Cardiac muscle cell (in vitro differentiated cells and primary cell): ENCODE measurements around the gene LRRC63. TPM values are rescaled to one million over a fixed set of nuclear protein-coding genes. Genes with fewer than 3 reads are reported as not detected.
A peak's percentile ranks its signal among the peaks of the same experiment; 100 is the strongest.

Experiments used
- DNase-seq, 2 donors: peaks; one replicate each; pipeline versions ENCODE4 v3.0.0 to v3.0.0-alpha.2; 2010 to 2017; ENCODE audit warnings: low read depth in 1 of 2, low spot score in 1 of 2
- H3K27ac ChIP-seq: fragments of 200-600 bp; sonication (generic); 2 replicates; pipeline ENCODE4 v1.5.1; 2016
- H3K27me3 ChIP-seq: fragments of 200-600 bp; sonication (generic); 2 replicates; pipeline ENCODE4 v1.6.0; 2016; ENCODE audit warnings: control low read depth
- H3K36me3 ChIP-seq: fragments of 200-600 bp; sonication (generic); 2 replicates; pipeline ENCODE4 v1.5.1; 2016; ENCODE audit warnings: control low read depth
- H3K4me1 ChIP-seq: fragments of 200-600 bp; sonication (generic); 2 replicates; pipeline ENCODE4 v1.8.1; 2017; ENCODE audit warnings: low read depth, mild to moderate bottlenecking, mixed run types
- H3K4me3 ChIP-seq: fragments of 200-600 bp; sonication (generic); 2 replicates; pipeline ENCODE4 v1.5.1; 2016; ENCODE audit warnings: mild to moderate bottlenecking
- H3K9me3 ChIP-seq: fragments of 200-600 bp; sonication (generic); 2 replicates; pipeline ENCODE4 v1.5.1; 2017; ENCODE audit warnings: low read depth, mild to moderate bottlenecking, control low read depth
- CTCF ChIP-seq: IDR thresholded peaks from 2 replicates; pipeline ENCODE4 v1.5.1; 2012; ENCODE audit warnings: low read depth, mild to moderate bottlenecking, low read length
- polyA plus RNA-seq: library from polyadenylated mRNA; unstranded; fragments of >200 nt; fragmentation: Nextera tagmentation; extraction: Ambion mirVana; gene quantifications from 2 replicates; pipeline ENCODE4 v1.2.1, GENCODE V29; 2016
- total RNA-seq: library from RNA; depleted of rRNA; stranded (reverse); fragments of >200 nt; gene quantifications from 2 replicates; pipeline ENCODE4 v1.2.3, GENCODE V29; 2016

LRRC63 gene
- total and polyA plus RNA-seq, 2 experiments from 2014 or later: 2.0 to 2.1 TPM

- H3K27me3 ChIP-seq: no peaks in the 10 kb centered on the region
- no peak overlapping the region for H3K27ac ChIP-seq
- no peak overlapping the region for H3K4me3 ChIP-seq
- H3K9me3 ChIP-seq: no peaks in the 10 kb centered on the region
- peaks cover 9% of the 10 kb centered on the region for H3K4me1 ChIP-seq
- no peaks in the 10 kb centered on the region for H3K36me3 ChIP-seq
- no peak for DNase-seq
- TF ChIP-seq CTCF: no peak
Measured at GRCh38 chr13:46229251-46229650, 17.5 kb downstream of the LRRC63 start.

- H3K36me3 ChIP-seq: no peaks in the 10 kb centered on the region
- TF ChIP-seq CTCF: no peak
- no peaks in the 10 kb centered on the region for H3K9me3 ChIP-seq
Measured at GRCh38 chr13:46232281-46232680, 20.6 kb downstream of the LRRC63 start.

GRCh38 chr13:46235286-46235685 lies 23.6 kb downstream of the LRRC63 start:
- no peak for TF ChIP-seq CTCF
- no peaks in the 10 kb centered on the region for H3K27me3 ChIP-seq
- DNase-seq: no peak
- H3K4me1 ChIP-seq: no peaks in the 10 kb centered on the region
- no peak overlapping the region for H3K4me3 ChIP-seq
- H3K9me3 ChIP-seq: no peaks in the 10 kb centered on the region
- H3K27ac ChIP-seq: no peak overlapping the region
- H3K36me3 ChIP-seq: no peaks in the 10 kb centered on the region

More at GRCh38 chr13:46232281-46232680, 20.6 kb downstream of the LRRC63 start:
- no peak overlapping the region for H3K27ac ChIP-seq
- peak in 1 of 2 donors; percentile 50 for DNase-seq
- H3K4me3 ChIP-seq: no peak overlapping the region
- H3K4me1 ChIP-seq: peaks cover 1% of the 10 kb centered on the region
- no peaks in the 10 kb centered on the region for H3K27me3 ChIP-seq

GRCh38 chr13:46265292-46265691 lies 53.6 kb downstream of the LRRC63 start:
- no peak for DNase-seq
- Histone ChIP-seq H3K27ac (no peak overlapping the region), H3K9me3 (no peaks in the 10 kb centered on the region), H3K36me3 (no peaks in the 10 kb centered on the region), H3K4me1 (no peaks in the 10 kb centered on the region), H3K27me3 (no peaks in the 10 kb centered on the region), H3K4me3 (no peak overlapping the region)
- no peak for TF ChIP-seq CTCF

- no peaks in the 10 kb centered on the region for H3K36me3 ChIP-seq
- no peaks in the 10 kb centered on the region for H3K4me1 ChIP-seq
- H3K9me3 ChIP-seq: no peaks in the 10 kb centered on the region
- no peaks in the 10 kb centered on the region for H3K27me3 ChIP-seq
- H3K27ac ChIP-seq: no peak overlapping the region
- TF ChIP-seq CTCF: no peak
- no peak overlapping the region for H3K4me3 ChIP-seq
- DNase-seq: no peak
Measured at GRCh38 chr13:46267166-46267565, 55.4 kb downstream of the LRRC63 start.

GRCh38 chr13:46270416-46270815 lies 58.7 kb downstream of the LRRC63 start:
- TF ChIP-seq CTCF: no peak
- no peak for DNase-seq
- H3K4me1 ChIP-seq: no peaks in the 10 kb centered on the region
- H3K4me3 ChIP-seq: no peak overlapping the region
- no peaks in the 10 kb centered on the region for H3K27me3 ChIP-seq
- no peaks in the 10 kb centered on the region for H3K36me3 ChIP-seq
- no peak overlapping the region for H3K27ac ChIP-seq
- no peaks in the 10 kb centered on the region for H3K9me3 ChIP-seq
